ENCODE data around the gene MRGPRF.
A peak's percentile ranks its signal among the peaks of the same experiment; 100 is the strongest.
"Not testable (repeated sequence)": the region's sequence is repeated elsewhere in the genome, so short reads cannot be mapped to it uniquely, and the experiment has no call there.

Gene MRGPRF

GRCh38 chr11:69002110-69002569, 10.9 kb downstream of the MRGPRF start:
- peak; percentile 26 for DNase-seq

GRCh38 chr11:69001243-69002081, 11.6 kb downstream of the MRGPRF start:
- no peak for DNase-seq

GRCh38 chr11:69000831-69001242, 12.2 kb downstream of the MRGPRF start:
- peak; percentile 14 for DNase-seq

- DNase-seq: no peak
These were observed 12.7 kb downstream of the MRGPRF start for GRCh38 chr11:69000391-69000790.

- not testable (repeated sequence) for DNase-seq
These were observed 13.2 kb downstream of the MRGPRF start for GRCh38 chr11:68999748-69000355.

GRCh38 chr11:68999093-68999747, 13.8 kb downstream of the MRGPRF start:
- DNase-seq: no peak

- no peak for DNase-seq
These were observed 14.6 kb downstream of the MRGPRF start for GRCh38 chr11:68998390-68998911.

- DNase-seq: no peak
These were observed 15.1 kb downstream of the MRGPRF start for GRCh38 chr11:68997995-68998348.

GRCh38 chr11:68997124-68997994, 15.7 kb downstream of the MRGPRF start:
- no peak for DNase-seq

- DNase-seq: no peak
These were observed 16.5 kb downstream of the MRGPRF start for GRCh38 chr11:68996376-68997123.

GRCh38 chr11:68994894-68995285, 18.2 kb downstream of the MRGPRF start:
- DNase-seq: no peak

GRCh38 chr11:68994161-68994893, 18.7 kb downstream of the MRGPRF start:
- no peak for DNase-seq

GRCh38 chr11:68993546-68993945, 19.5 kb downstream of the MRGPRF start:
- DNase-seq: no peak

GRCh38 chr11:68992743-68993255, 20.2 kb downstream of the MRGPRF start:
- no peak for DNase-seq

GRCh38 chr11:68990995-68991780, 21.9 kb downstream of the MRGPRF start:
- DNase-seq: no peak

GRCh38 chr11:68989936-68990606, 23.0 kb downstream of the MRGPRF start:
- DNase-seq: no peak

GRCh38 chr11:68988491-68988890, 24.6 kb downstream of the MRGPRF start:
- DNase-seq: no peak

- DNase-seq: no peak
These were observed 25.8 kb downstream of the MRGPRF start for GRCh38 chr11:68987211-68987610.

- DNase-seq: no peak
These were observed 29.2 kb downstream of the MRGPRF start for GRCh38 chr11:68983801-68984200.
